Measurements from ENCODE around the gene JOSD1.

JOSD1 gene

GRCh38 chr22:38733329-38733723, 32.6 kb upstream of the JOSD1 start:
- peak; percentile 62 for DNase-seq
- no peak overlapping the region for H3K9ac ChIP-seq (ENCODE audit: low read depth, low read length)
- H3K4me3 ChIP-seq (ENCODE audit: low read depth in 1 of 2, low read length in 2 of 2): no peak overlapping the region
- no peaks in the 10 kb centered on the region for H3K4me1 ChIP-seq (ENCODE audit: insufficient read depth, low read length)
- no peak overlapping the region for H3K4me2 ChIP-seq (ENCODE audit: insufficient read depth, low read length)
- no peaks in the 10 kb centered on the region for H3K9me3 ChIP-seq (ENCODE audit: insufficient read depth, low read length, severe bottlenecking)
- peaks cover 46% of the 10 kb centered on the region for H4K20me1 ChIP-seq (ENCODE audit: insufficient read depth, low read length)
- no peak overlapping the region for H2AFZ ChIP-seq (ENCODE audit: low read depth, low read length)
- peaks cover 98% of the 10 kb centered on the region for H3K36me3 ChIP-seq (ENCODE audit: insufficient read depth, low read length)
- H3K79me2 ChIP-seq (ENCODE audit: insufficient read depth, low read length): no peaks in the 10 kb centered on the region
- H3K27me3 ChIP-seq (ENCODE audit: insufficient read depth, low read length, poor library complexity): no peaks in the 10 kb centered on the region
- peak; percentile 74 for ATAC-seq (ENCODE audit: insufficient read depth, low read depth)
- no peak for TF ChIP-seq EZH2 (IDR thresholded peaks at IDR 0.05; ENCODE audit: borderline replicate concordance, low read depth, low read length, severe bottlenecking)
- peak; percentile 83 for TF ChIP-seq CTCF (IDR thresholded peaks at IDR 0.05; ENCODE audit: borderline replicate concordance, extremely low read depth, low read length, poor library complexity, severe bottlenecking)
- no peak overlapping the region for H3K27ac ChIP-seq (ENCODE audit: low read length)

- DNase-seq (no peak), ATAC-seq (ENCODE audit: insufficient read depth, low read depth) (no peak)
- H2AFZ ChIP-seq (ENCODE audit: low read depth, low read length): no peak overlapping the region
- no peaks in the 10 kb centered on the region for H3K27me3 ChIP-seq (ENCODE audit: insufficient read depth, low read length, poor library complexity)
- H3K79me2 ChIP-seq (ENCODE audit: insufficient read depth, low read length): no peaks in the 10 kb centered on the region
- TF ChIP-seq EZH2 (IDR thresholded peaks at IDR 0.05; ENCODE audit: borderline replicate concordance, low read depth, low read length, severe bottlenecking): no peak
- TF ChIP-seq CTCF (IDR thresholded peaks at IDR 0.05; ENCODE audit: borderline replicate concordance, extremely low read depth, low read length, poor library complexity, severe bottlenecking): no peak
- H3K4me3 ChIP-seq (ENCODE audit: low read depth in 1 of 2, low read length in 2 of 2): no peak overlapping the region
- H3K4me2 ChIP-seq (ENCODE audit: insufficient read depth, low read length): no peak overlapping the region
- H3K9ac ChIP-seq (ENCODE audit: low read depth, low read length): no peak overlapping the region
- H3K4me1 ChIP-seq (ENCODE audit: insufficient read depth, low read length): no peaks in the 10 kb centered on the region
- H3K36me3 ChIP-seq (ENCODE audit: insufficient read depth, low read length): peaks cover 98% of the 10 kb centered on the region
- no peak overlapping the region for H3K27ac ChIP-seq (ENCODE audit: low read length)
- peaks cover 43% of the 10 kb centered on the region for H4K20me1 ChIP-seq (ENCODE audit: insufficient read depth, low read length)
- no peaks in the 10 kb centered on the region for H3K9me3 ChIP-seq (ENCODE audit: insufficient read depth, low read length, severe bottlenecking)
Observed at GRCh38 chr22:38732251-38732815, 31.6 kb upstream of the JOSD1 start.

GRCh38 chr22:38731703-38732161, 31.0 kb upstream of the JOSD1 start:
- Histone ChIP-seq H3K27me3 (ENCODE audit: insufficient read depth, low read length, poor library complexity) (no peaks in the 10 kb centered on the region), H3K9me3 (ENCODE audit: insufficient read depth, low read length, severe bottlenecking) (no peaks in the 10 kb centered on the region), H3K9ac (ENCODE audit: low read depth, low read length) (no peak overlapping the region), H3K4me1 (ENCODE audit: insufficient read depth, low read length) (no peaks in the 10 kb centered on the region), H3K27ac (ENCODE audit: low read length) (no peak overlapping the region), H3K79me2 (ENCODE audit: insufficient read depth, low read length) (no peaks in the 10 kb centered on the region), H3K4me3 (ENCODE audit: low read depth in 1 of 2, low read length in 2 of 2) (no peak overlapping the region), H3K4me2 (ENCODE audit: insufficient read depth, low read length) (no peak overlapping the region), H2AFZ (ENCODE audit: low read depth, low read length) (no peak overlapping the region), H3K36me3 (ENCODE audit: insufficient read depth, low read length) (peaks cover 98% of the 10 kb centered on the region), H4K20me1 (ENCODE audit: insufficient read depth, low read length) (peaks cover 38% of the 10 kb centered on the region)
- no peak for TF ChIP-seq EZH2 (IDR thresholded peaks at IDR 0.05; ENCODE audit: borderline replicate concordance, low read depth, low read length, severe bottlenecking)
- no peak for TF ChIP-seq CTCF (IDR thresholded peaks at IDR 0.05; ENCODE audit: borderline replicate concordance, extremely low read depth, low read length, poor library complexity, severe bottlenecking)
- ATAC-seq (ENCODE audit: insufficient read depth, low read depth) (peak; percentile 1; the same call in 1 of the 3 replicates), DNase-seq (no peak)

Data from DND-41 (cell line).